ENCODE data around the gene HSD3B7. TPM values are rescaled to one million over a fixed set of nuclear protein-coding genes. Genes with fewer than 3 reads are reported as not detected.
A peak's percentile ranks its signal among the peaks of the same experiment; 100 is the strongest.
"Not testable (repeated sequence)": the region's sequence is repeated elsewhere in the genome, so short reads cannot be mapped to it uniquely, and the experiment has no call there.

Gene HSD3B7
- total RNA-seq, 1 donor from 2014 or later: 14.5 TPM

- Histone ChIP-seq H3K27ac (no peak overlapping the region), H3K9me3 (no peaks in the 10 kb centered on the region), H3K4me1 (peaks cover 5% of the 10 kb centered on the region), H3K27me3 (no peaks in the 10 kb centered on the region), H3K4me3 (no peak overlapping the region), H3K36me3 (no peaks in the 10 kb centered on the region)
- intact Hi-C loops (cut with DNase I): no loop called here
- DNase-seq (ENCODE audit: extremely low spot score in 2 of 2): no peak
- TF ChIP-seq POLR2AphosphoS5 (IDR thresholded peaks at IDR 0.05; ENCODE audit: insufficient read depth in 1 of 2, low read depth in 1 of 2) (no peak), POLR2A (IDR thresholded peaks at IDR 0.05) (no peak), CTCF (IDR thresholded peaks at IDR 0.05) (no peak)
Observed at GRCh38 chr16:31008551-31008950, 23.5 kb downstream of the HSD3B7 start.

- Histone ChIP-seq H3K9me3 (no peaks in the 10 kb centered on the region), H3K27me3 (no peaks in the 10 kb centered on the region), H3K4me1 (peaks cover 5% of the 10 kb centered on the region), H3K36me3 (no peaks in the 10 kb centered on the region), H3K27ac (no peak overlapping the region), H3K4me3 (no peak overlapping the region)
- DNase-seq (ENCODE audit: extremely low spot score in 2 of 2): no peak
- intact Hi-C loops (cut with DNase I): no loop called here
- no peak for TF ChIP-seq CTCF (IDR thresholded peaks at IDR 0.05)
- no peak for TF ChIP-seq POLR2A (IDR thresholded peaks at IDR 0.05)
- no peak for TF ChIP-seq POLR2AphosphoS5 (IDR thresholded peaks at IDR 0.05; ENCODE audit: insufficient read depth in 1 of 2, low read depth in 1 of 2)
Observed at GRCh38 chr16:31009120-31009519, 24.1 kb downstream of the HSD3B7 start.

GRCh38 chr16:31009894-31010584, 25.0 kb downstream of the HSD3B7 start:
- no peaks in the 10 kb centered on the region for H3K36me3 ChIP-seq
- no peak overlapping the region for H3K27ac ChIP-seq
- peaks cover 5% of the 10 kb centered on the region for H3K4me1 ChIP-seq
- no peaks in the 10 kb centered on the region for H3K9me3 ChIP-seq
- no peaks in the 10 kb centered on the region for H3K27me3 ChIP-seq
- no peak for DNase-seq (ENCODE audit: extremely low spot score in 2 of 2)
- intact Hi-C loops (cut with DNase I): no loop called here
- peak overlapping the region in 1 of 2 donors; percentile 44 for H3K4me3 ChIP-seq
- TF ChIP-seq POLR2AphosphoS5 (IDR thresholded peaks at IDR 0.05; ENCODE audit: insufficient read depth in 1 of 2, low read depth in 1 of 2) (no peak), CTCF (IDR thresholded peaks at IDR 0.05) (no peak), POLR2A (IDR thresholded peaks at IDR 0.05) (no peak)

GRCh38 chr16:31010585-31011325, 25.7 kb downstream of the HSD3B7 start, which contains the start of gene STX1B:
TSS of gene STX1B (minus strand) at chr16:31010638. CDS start at chr16:31010396, 242 bp downstream.
- H3K4me3 ChIP-seq: peak within 1 kb of the TSS in 1 of 2 donors; percentile 44
- intact Hi-C loops (cut with DNase I): no loop called here
- H3K9me3 ChIP-seq: no peaks in the 10 kb centered on the region
- H3K27ac ChIP-seq: no peak within 1 kb of the TSS
- DNase-seq (ENCODE audit: extremely low spot score in 2 of 2): no peak
- TF ChIP-seq POLR2A (IDR thresholded peaks at IDR 0.05) (no peak), POLR2AphosphoS5 (IDR thresholded peaks at IDR 0.05; ENCODE audit: insufficient read depth in 1 of 2, low read depth in 1 of 2) (no peak), CTCF (IDR thresholded peaks at IDR 0.05) (no peak)
- H3K27me3 ChIP-seq: no peaks in the 10 kb centered on the region
- no peaks in the 10 kb centered on the region for H3K36me3 ChIP-seq
- peaks cover 5% of the 10 kb centered on the region for H3K4me1 ChIP-seq

GRCh38 chr16:31011815-31012214, 26.8 kb downstream of the HSD3B7 start:
- H3K9me3 ChIP-seq; H3K4me1 ChIP-seq; H3K27ac ChIP-seq; H3K4me3 ChIP-seq; H3K27me3 ChIP-seq; H3K36me3 ChIP-seq; DNase-seq (ENCODE audit: extremely low spot score in 2 of 2): not testable (repeated sequence)
- intact Hi-C loops (cut with DNase I): loop anchor here (2.0 kb wide), 1 partner anchor 55 kb away; no protein-coding TSS in a partner anchor

- H3K4me3 ChIP-seq; H3K27me3 ChIP-seq; H3K36me3 ChIP-seq; H3K27ac ChIP-seq; H3K9me3 ChIP-seq; DNase-seq (ENCODE audit: extremely low spot score in 2 of 2); H3K4me1 ChIP-seq: not testable (repeated sequence)
- intact Hi-C loops (cut with DNase I): loop anchor here (2.0 kb wide), 1 partner anchor 54 kb away; no protein-coding TSS in a partner anchor
Observed at GRCh38 chr16:31013292-31013691, 28.3 kb downstream of the HSD3B7 start.
